HG02970 (cell line): ENCODE results near the gene HES6.
A peak's percentile ranks its signal among the peaks of the same experiment; 100 is the strongest.

Experiments used
- ATAC-seq: cut with Tn5 transposase; IDR thresholded peaks from one replicate; pipeline ENCODE4 v1.9.1; 2021; ENCODE audit warnings: mild to moderate bottlenecking, moderate library complexity, moderate number of reproducible peaks; ENCODE audit not compliant: unreplicated experiment, low FRiP score

Gene HES6

GRCh38 chr2:238239863-238240756, at the start of gene HES6:
Gene HES6, minus strand, starts transcription at chr2:238240038. Its CDS starts 133 bp downstream, at chr2:238239905.
- peak; percentile 78 for ATAC-seq

DNA sequence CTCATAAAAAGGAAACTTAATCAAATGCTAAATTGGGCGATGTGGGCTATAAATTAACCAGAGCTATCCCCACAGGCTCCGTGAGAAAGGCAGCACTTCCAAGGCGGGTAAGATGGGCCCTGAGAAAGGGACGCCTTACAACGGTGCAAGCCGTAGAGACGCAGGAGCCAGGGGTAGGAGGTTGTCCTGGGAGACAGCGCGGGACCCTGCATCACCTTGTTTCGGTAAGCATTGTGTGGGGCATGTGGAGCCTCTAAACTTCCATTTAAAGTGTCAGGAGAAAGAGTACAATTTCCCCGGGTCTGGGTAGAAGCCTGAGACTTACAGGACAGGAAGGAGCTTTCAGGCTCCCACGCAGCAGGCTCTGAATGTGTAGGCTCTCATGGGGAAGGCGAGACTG, 49.7 kb upstream of the HES6 start:
- ATAC-seq: no peak

GRCh38 chr2:238288650-238289573, 49.1 kb upstream of the HES6 start:
- peak; percentile 91 for ATAC-seq

GRCh38 chr2:238287737-238288649, 48.2 kb upstream of the HES6 start, which contains the start of gene PER2:
Gene PER2, minus strand, starts transcription at chr2:238288610. Its CDS starts 10,674 bp downstream, at chr2:238277936.
- ATAC-seq: peak; percentile 34

- ATAC-seq: no peak
These were observed 47.3 kb upstream of the HES6 start for GRCh38 chr2:238286987-238287736.

GRCh38 chr2:238286551-238286950, 46.7 kb upstream of the HES6 start:
- ATAC-seq: no peak

GRCh38 chr2:238286095-238286494, 46.3 kb upstream of the HES6 start:
- ATAC-seq: no peak

DNA sequence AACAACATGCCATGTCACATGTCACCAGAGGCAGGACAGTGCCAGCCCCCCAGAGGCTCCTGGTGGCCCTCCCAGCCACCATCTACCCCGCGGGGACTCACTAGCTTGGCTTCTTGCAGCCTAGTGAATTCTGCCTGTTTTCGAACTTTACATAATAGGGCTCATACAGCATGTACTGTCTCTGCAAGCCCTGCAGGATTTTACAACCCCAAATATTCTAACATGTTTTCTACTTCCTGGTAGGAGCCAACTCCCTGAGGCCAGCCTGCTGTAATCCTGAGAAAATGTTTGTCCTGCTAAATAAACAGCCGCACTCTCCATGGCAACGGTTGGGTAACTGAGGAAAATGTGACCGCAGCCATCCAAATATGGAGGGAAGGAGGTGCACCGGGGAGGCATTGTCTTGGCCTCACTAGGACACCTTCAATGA, 45.8 kb upstream of the HES6 start:
- no peak for ATAC-seq

GRCh38 chr2:238284802-238285515, 45.1 kb upstream of the HES6 start:
- no peak for ATAC-seq

GRCh38 chr2:238282861-238283738, 43.3 kb upstream of the HES6 start:
- ATAC-seq: no peak

- no peak for ATAC-seq
These were observed 42.1 kb upstream of the HES6 start for GRCh38 chr2:238281826-238282480.

- ATAC-seq: no peak
These were observed 40.4 kb upstream of the HES6 start for GRCh38 chr2:238280083-238280825.

GRCh38 chr2:238279324-238279682, 39.5 kb upstream of the HES6 start:
- no peak for ATAC-seq

GRCh38 chr2:238278626-238279323, 38.9 kb upstream of the HES6 start:
- no peak for ATAC-seq

DNA sequence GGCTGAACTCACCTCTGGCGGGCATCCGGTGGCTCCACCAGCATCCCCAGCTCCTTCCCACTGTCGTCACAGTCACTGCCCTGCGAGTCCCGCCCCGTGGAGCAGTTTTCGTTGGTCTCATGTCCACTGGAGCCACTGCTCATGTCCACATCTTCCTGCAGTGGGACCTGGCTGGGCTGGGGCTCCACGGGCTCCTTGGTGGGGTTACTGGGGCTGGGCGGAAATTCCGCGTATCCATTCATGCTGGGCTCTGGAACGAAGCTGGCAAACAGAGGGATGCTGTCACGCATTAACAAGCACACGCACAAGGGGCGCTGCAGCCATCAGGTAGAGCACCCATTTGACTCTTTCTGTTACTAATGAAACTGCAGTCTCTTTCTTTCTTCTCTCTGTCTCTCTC, 37.9 kb upstream of the HES6 start:
- no peak for ATAC-seq
